Measurements from ENCODE around the gene SNAPC2.

GRCh38 chr19:7955696-7956095, 35.6 kb downstream of the SNAPC2 start:
- TF ChIP-seq CTCF (IDR thresholded peaks at IDR 0.05; ENCODE audit: low read length), result no peak
- no peak for TF ChIP-seq EZH2 (optimal IDR thresholded peaks at IDR 0.05; ENCODE audit: low read depth, low read length)
- TF ChIP-seq EZH2phosphoT487 (IDR thresholded peaks at IDR 0.05; ENCODE audit: low read length), result no peak
